Spleen (tissue), 7 donors: ENCODE data around the gene PTGS1.

Experiments used
- CTCF ChIP-seq, 11 experiments: fragments of 200-600 bp in 7 of 11; fragments of 450-650 bp in 4 of 11; sonication (generic) in 4 of 11; IDR thresholded peaks in 8 of 11; conservative IDR thresholded peaks in 3 of 11; 1 replicate in 7 of 11; 2 replicates in 4 of 11; pipeline versions ENCODE4 v1.4.0 to v1.8.0; 2016 to 2021; ENCODE audit warnings: antibody characterized with exemption in 11 of 11, inconsistent platforms in 4 of 11, mild to moderate bottlenecking in 1 of 11
- POLR2A ChIP-seq, 3 donors: fragments of 450-650 bp; IDR thresholded peaks; one replicate each; pipeline ENCODE4 v1.5.1; 2017; ENCODE audit warnings: antibody characterized with exemption in 3 of 3, mild to moderate bottlenecking in 1 of 3
- POLR2AphosphoS5 ChIP-seq, 3 donors: sonication (generic); formaldehyde crosslinking; IDR thresholded peaks; one replicate each; pipeline ENCODE4 v1.5.1; 2017; ENCODE audit warnings: antibody characterized with exemption in 3 of 3
- donor health status: DM: no; HTN: no; CAD: no; lungs with moderate emphysema.
- donor health status: DM: no; HTN: no; CAD: no.
- donor health status: DM: no; HTN: no; CAD: no.

GRCh38 chr9:122349201-122349600 lies 21.6 kb upstream of the PTGS1 start:
- no peak for TF ChIP-seq CTCF (IDR thresholded peaks at IDR 0.05 in 8 of 11, conservative IDR thresholded peaks at IDR 0.05 in 3 of 11)
- TF ChIP-seq POLR2A (IDR thresholded peaks at IDR 0.05): no peak
- TF ChIP-seq POLR2AphosphoS5 (IDR thresholded peaks at IDR 0.05): no peak
